ENCODE measurements around the gene C17orf107. TPM values are rescaled to one million over a fixed set of nuclear protein-coding genes. Genes with fewer than 3 reads are reported as not detected.
A peak's percentile ranks its signal among the peaks of the same experiment; 100 is the strongest.

C17orf107 gene
- total and polyA plus RNA-seq, 4 donors, result 0.19 to 5.9 (median 1.7) TPM

- H3K9me3 ChIP-seq (ENCODE audit: control insufficient read depth in 4 of 4, low read length in 3 of 4), result no peaks in the 10 kb centered on the region
- peaks cover 6 to 26% (median 12%) of the 10 kb centered on the region in 4 donors for H3K36me3 ChIP-seq (ENCODE audit: control insufficient read depth in 4 of 4, insufficient read depth in 3 of 4, low read depth in 1 of 4, low read length in 3 of 4)
- peak overlapping the region; percentile 65 to 73 for H3K27ac ChIP-seq (ENCODE audit: low read depth in 1 of 2, low read length in 2 of 2)
- no peak for DNase-seq (ENCODE audit: low spot score)
- H3K9ac ChIP-seq (ENCODE audit: low read depth in 1 of 2, low read length in 2 of 2), result peak overlapping the region in 1 of 2 donors; percentile 1
- WGBS, result 63% methylated on average over 8 of the region's 8 CpGs
- no peak for TF ChIP-seq RAD21 (IDR thresholded peaks at IDR 0.05)
- no peak overlapping the region for H3K4me3 ChIP-seq (ENCODE audit: low read depth in 1 of 3, low read length in 3 of 3)
- H3K27me3 ChIP-seq (ENCODE audit: control insufficient read depth in 4 of 4, insufficient read depth in 4 of 4, low read length in 3 of 4), result no peaks in the 10 kb centered on the region
- peaks cover 5 to 54% (median 42%) of the 10 kb centered on the region in 4 donors for H3K4me1 ChIP-seq (ENCODE audit: control insufficient read depth in 4 of 4, insufficient read depth in 4 of 4, low read length in 3 of 4)
Measured at GRCh38 chr17:4944554-4945175, 45.3 kb downstream of the C17orf107 start.

- 36% methylated on average over 7 of the region's 7 CpGs for WGBS
- DNase-seq (ENCODE audit: low spot score), result peak; percentile 61
- no peaks in the 10 kb centered on the region for H3K27me3 ChIP-seq (ENCODE audit: control insufficient read depth in 4 of 4, insufficient read depth in 4 of 4, low read length in 3 of 4)
- no peaks in the 10 kb centered on the region for H3K9me3 ChIP-seq (ENCODE audit: control insufficient read depth in 4 of 4, low read length in 3 of 4)
- H3K9ac ChIP-seq (ENCODE audit: low read depth in 1 of 2, low read length in 2 of 2), result no peak overlapping the region
- H3K36me3 ChIP-seq (ENCODE audit: control insufficient read depth in 4 of 4, insufficient read depth in 3 of 4, low read depth in 1 of 4, low read length in 3 of 4), result peaks cover 6 to 26% (median 12%) of the 10 kb centered on the region in 4 donors
- peak overlapping the region in 1 of 3 donors; percentile 91 for H3K4me3 ChIP-seq (ENCODE audit: low read depth in 1 of 3, low read length in 3 of 3)
- TF ChIP-seq HNF4A (conservative IDR thresholded peaks at IDR 0.05), result peak; percentile 15 to 91
- TF ChIP-seq REST (IDR thresholded peaks at IDR 0.05), result no peak
- TF ChIP-seq FOXA1 (IDR thresholded peaks at IDR 0.05), result no peak
- TF ChIP-seq NR2F2 (IDR thresholded peaks at IDR 0.05), result no peak
- no peak for TF ChIP-seq SP1 (IDR thresholded peaks at IDR 0.05)
- peak; percentile 38 for TF ChIP-seq YY1 (IDR thresholded peaks at IDR 0.05)
- TF ChIP-seq EGR1 (IDR thresholded peaks at IDR 0.05; ENCODE audit: low read depth in 2 of 2), result no peak
- TF ChIP-seq RAD21 (IDR thresholded peaks at IDR 0.05), result peak in 1 of 2 donors; percentile 19
- no peak for TF ChIP-seq TAF1 (conservative IDR thresholded peaks at IDR 0.05)
- TF ChIP-seq FOXA2 (IDR thresholded peaks at IDR 0.05), result no peak
- TF ChIP-seq ATF3 (IDR thresholded peaks at IDR 0.05), result peak; percentile 54
- peak; percentile 83 for TF ChIP-seq ZBTB33 (IDR thresholded peaks at IDR 0.05)
- TF ChIP-seq CTCF (IDR thresholded peaks at IDR 0.05; ENCODE audit: low read depth, low read length, missing input control), result peak; percentile 3
- peak in 1 of 2 donors; percentile 31 for TF ChIP-seq GABPA (IDR thresholded peaks at IDR 0.05 in 1 of 2, conservative IDR thresholded peaks at IDR 0.05 in 1 of 2)
- peak; percentile 86 to 99 for TF ChIP-seq JUND (IDR thresholded peaks at IDR 0.05)
- TF ChIP-seq RXRA (IDR thresholded peaks at IDR 0.05), result peak in 1 of 2 donors; percentile 68
- TF ChIP-seq HNF4G (IDR thresholded peaks at IDR 0.05), result no peak
- TF ChIP-seq MAX (IDR thresholded peaks at IDR 0.05), result peak; percentile 54
- H3K4me1 ChIP-seq (ENCODE audit: control insufficient read depth in 4 of 4, insufficient read depth in 4 of 4, low read length in 3 of 4), result peaks cover 5 to 57% (median 43%) of the 10 kb centered on the region in 4 donors
- H3K27ac ChIP-seq (ENCODE audit: low read depth in 1 of 2, low read length in 2 of 2), result peak overlapping the region; percentile 65 to 73
Measured at GRCh38 chr17:4945176-4945943, 46.0 kb downstream of the C17orf107 start.
